Activated T-cell treated with anti-CD3 and anti-CD28 coated beads, Interleukin-2, amount 50 U/mL, for 72 hours (primary cell): ENCODE data around the gene HES5. TPM values are rescaled to one million over a fixed set of nuclear protein-coding genes. Genes with fewer than 3 reads are reported as not detected.
A peak's percentile ranks its signal among the peaks of the same experiment; 100 is the strongest.

Experiments used
- ATAC-seq, 2 donors: fragments of 150-1000 bp; cut with Tn5 transposase; replicated peaks in 1 of 2; 2 replicates each; pipeline ENCODE4 v1.10.0; 2021; ENCODE audit warnings: moderate library complexity in 2 of 2, mild to moderate bottlenecking in 1 of 2
- DNase-seq, 2 donors: peaks; one replicate each; pipeline ENCODE4 v3.0.0; 2021 to 2022; ENCODE audit warnings: mixed read lengths in 1 of 2
- H3K27ac Mint-ChIP-seq: one replicate; pipeline ENCODE4 v1.8.0; 2022; ENCODE audit warnings: mild to moderate bottlenecking, moderate library complexity, mixed read lengths
- H3K27me3 Mint-ChIP-seq: one replicate; pipeline ENCODE4 v1.8.0; 2022; ENCODE audit warnings: low read depth, mixed read lengths
- H3K36me3 Mint-ChIP-seq, 2 donors: one replicate each; pipeline ENCODE4 v1.8.0; 2022; ENCODE audit warnings: mixed read lengths in 2 of 2, mild to moderate bottlenecking in 1 of 2; ENCODE audit not compliant: insufficient read depth in 2 of 2
- H3K4me1 Mint-ChIP-seq: one replicate; pipeline ENCODE4 v1.8.0; 2022; ENCODE audit warnings: low read depth, mixed read lengths
- H3K4me3 Mint-ChIP-seq, 2 donors: one replicate each; pipeline ENCODE4 v1.8.0; 2022; ENCODE audit warnings: mild to moderate bottlenecking in 2 of 2, mixed read lengths in 2 of 2, moderate library complexity in 2 of 2
- H3K9me3 Mint-ChIP-seq, 2 donors: one replicate each; pipeline ENCODE4 v1.8.0; 2022; ENCODE audit warnings: mixed read lengths in 2 of 2
- total RNA-seq, 2 donors: library from RNA; stranded (reverse); gene quantifications; one replicate each; pipeline ENCODE4 v1.2.3, GENCODE V29; 2022

HES5 gene
- total RNA-seq, 2 donors from 2014 or later: 0.49 TPM; not detected in 1

- H3K27me3 Mint-ChIP-seq: no peaks in the 10 kb centered on the region
- H3K27ac Mint-ChIP-seq: no peak overlapping the region
- ATAC-seq (no peak), DNase-seq (no peak)
- H3K4me3 Mint-ChIP-seq: no peak overlapping the region
- H3K9me3 Mint-ChIP-seq: no peaks in the 10 kb centered on the region
- peaks cover 7% of the 10 kb centered on the region for H3K4me1 Mint-ChIP-seq
- peaks cover under 1 to 2% of the 10 kb centered on the region in 2 donors for H3K36me3 Mint-ChIP-seq
Measured at GRCh38 chr1:2566101-2567045, 36.3 kb upstream of the HES5 start.

GRCh38 chr1:2564815-2565374 lies 34.8 kb upstream of the HES5 start:
- DNase-seq (no peak), ATAC-seq (no peak)
- Mint-ChIP-seq H3K27me3 (no peaks in the 10 kb centered on the region), H3K4me3 (no peak overlapping the region), H3K36me3 (peaks cover 3% of the 10 kb centered on the region in 2 donors), H3K27ac (no peak overlapping the region), H3K9me3 (no peaks in the 10 kb centered on the region), H3K4me1 (peaks cover 10% of the 10 kb centered on the region)

- Mint-ChIP-seq H3K9me3 (no peaks in the 10 kb centered on the region), H3K36me3 (peaks cover 3% of the 10 kb centered on the region in 2 donors), H3K4me1 (peaks cover 10% of the 10 kb centered on the region), H3K27me3 (no peaks in the 10 kb centered on the region), H3K4me3 (no peak overlapping the region), H3K27ac (no peak overlapping the region)
- DNase-seq: no peak
- ATAC-seq: no peak
Measured at GRCh38 chr1:2564006-2564814, 34.1 kb upstream of the HES5 start.

- Mint-ChIP-seq H3K9me3 (no peaks in the 10 kb centered on the region), H3K27ac (no peak overlapping the region), H3K27me3 (no peaks in the 10 kb centered on the region), H3K4me1 (peaks cover 17% of the 10 kb centered on the region), H3K36me3 (peaks cover 3 to 7% of the 10 kb centered on the region in 2 donors), H3K4me3 (no peak overlapping the region)
- no peak for ATAC-seq
- DNase-seq: no peak
Measured at GRCh38 chr1:2563205-2563604, 33.1 kb upstream of the HES5 start.

- H3K36me3 Mint-ChIP-seq: peaks cover 3 to 7% of the 10 kb centered on the region in 2 donors
- no peaks in the 10 kb centered on the region for H3K9me3 Mint-ChIP-seq
Measured at GRCh38 chr1:2561898-2562895, 32.1 kb upstream of the HES5 start.

GRCh38 chr1:2561446-2561845 lies 31.4 kb upstream of the HES5 start:
- ATAC-seq (no peak), DNase-seq (no peak)
- no peaks in the 10 kb centered on the region for H3K9me3 Mint-ChIP-seq
- no peak overlapping the region for H3K4me3 Mint-ChIP-seq
- peaks cover 7 to 12% of the 10 kb centered on the region in 2 donors for H3K36me3 Mint-ChIP-seq
- H3K27ac Mint-ChIP-seq: peak overlapping the region; percentile 49
- peaks cover 25% of the 10 kb centered on the region for H3K4me1 Mint-ChIP-seq
- no peaks in the 10 kb centered on the region for H3K27me3 Mint-ChIP-seq

More at GRCh38 chr1:2561898-2562895, 32.1 kb upstream of the HES5 start:
- Mint-ChIP-seq H3K27me3 (no peaks in the 10 kb centered on the region), H3K4me1 (peaks cover 25% of the 10 kb centered on the region), H3K4me3 (no peak overlapping the region), H3K27ac (no peak overlapping the region)
- peak; percentile 42 to 62 for ATAC-seq
- DNase-seq: peak in 1 of 2 donors; percentile 43

- Mint-ChIP-seq H3K4me1 (peaks cover 28% of the 10 kb centered on the region), H3K27ac (no peak overlapping the region), H3K27me3 (no peaks in the 10 kb centered on the region), H3K36me3 (peaks cover 9 to 12% of the 10 kb centered on the region in 2 donors), H3K9me3 (no peaks in the 10 kb centered on the region), H3K4me3 (no peak overlapping the region)
- no peak for ATAC-seq
- DNase-seq: no peak
Measured at GRCh38 chr1:2560299-2561073, 30.4 kb upstream of the HES5 start.

- Mint-ChIP-seq H3K9me3 (no peaks in the 10 kb centered on the region), H3K4me1 (peaks cover 31% of the 10 kb centered on the region), H3K27me3 (no peaks in the 10 kb centered on the region), H3K4me3 (no peak overlapping the region), H3K36me3 (peaks cover 9 to 12% of the 10 kb centered on the region in 2 donors), H3K27ac (no peak overlapping the region)
- ATAC-seq (no peak), DNase-seq (no peak)
Measured at GRCh38 chr1:2559509-2560298, 29.6 kb upstream of the HES5 start.

GRCh38 chr1:2558861-2559260 lies 28.8 kb upstream of the HES5 start:
- peak overlapping the region; percentile 88 for H3K27ac Mint-ChIP-seq
- H3K4me1 Mint-ChIP-seq: peaks cover 39% of the 10 kb centered on the region
- H3K4me3 Mint-ChIP-seq: peak overlapping the region; percentile 47 to 79
- ATAC-seq (no peak), DNase-seq (no peak)
- no peaks in the 10 kb centered on the region for H3K9me3 Mint-ChIP-seq
- H3K27me3 Mint-ChIP-seq: no peaks in the 10 kb centered on the region
- peaks cover 9 to 12% of the 10 kb centered on the region in 2 donors for H3K36me3 Mint-ChIP-seq

- no peaks in the 10 kb centered on the region for H3K27me3 Mint-ChIP-seq
- peak overlapping the region; percentile 79 to 99 for H3K4me3 Mint-ChIP-seq
- peaks cover 9 to 12% of the 10 kb centered on the region in 2 donors for H3K36me3 Mint-ChIP-seq
- DNase-seq (no peak), ATAC-seq (no peak)
- peaks cover 43% of the 10 kb centered on the region for H3K4me1 Mint-ChIP-seq
- no peaks in the 10 kb centered on the region for H3K9me3 Mint-ChIP-seq
- peak overlapping the region; percentile 88 for H3K27ac Mint-ChIP-seq
Measured at GRCh38 chr1:2558420-2558819, 28.4 kb upstream of the HES5 start.
